HepG2 (cell line): ENCODE data around the gene ADSS1. TPM values are rescaled to one million over a fixed set of nuclear protein-coding genes. Genes with fewer than 3 reads are reported as not detected.

Source experiments
- ARNT2 ChIP-seq: sonication (generic); formaldehyde crosslinking; IDR thresholded peaks from 2 replicates; pipeline ENCODE4 v1.8.0; 2022; ENCODE audit warnings: mild to moderate bottlenecking, low read depth, missing genetic modification reagents, moderate library complexity
- CENPT ChIP-seq: sonication (generic); formaldehyde crosslinking; IDR thresholded peaks from 2 replicates; pipeline ENCODE4 v1.8.0; 2022; ENCODE audit warnings: low read depth, mild to moderate bottlenecking, moderate library complexity, missing genetic modification reagents
- FOXA1 ChIP-seq, 2 experiments: fragments of 450-650 bp in 1 of 2; sonication (generic) in 1 of 2; formaldehyde crosslinking in 1 of 2; IDR thresholded peaks; 2 replicates each; pipeline versions ENCODE4 v1.4.0 to v1.6.1; 2016 to 2020; ENCODE audit warnings: missing genetic modification reagents in 1 of 2
- KMT2B ChIP-seq: IDR thresholded peaks from 2 replicates; pipeline ENCODE4 v1.6.1; 2016; ENCODE audit warnings: missing genetic modification reagents, missing compliant biosample characterization
- NAIF1 ChIP-seq: sonication (generic); formaldehyde crosslinking; IDR thresholded peaks from 2 replicates; pipeline ENCODE4 v1.5.0; 2020; ENCODE audit warnings: mild to moderate bottlenecking, missing genetic modification reagents, borderline replicate concordance
- SNAI1 ChIP-seq: sonication (generic); formaldehyde crosslinking; IDR thresholded peaks from 2 replicates; pipeline ENCODE4 v1.5.0; 2020; ENCODE audit warnings: mild to moderate bottlenecking, missing genetic modification reagents, borderline replicate concordance
- TP53 ChIP-seq: sonication (generic); formaldehyde crosslinking; conservative IDR thresholded peaks from 2 replicates; pipeline ENCODE4 v1.4.0; 2020; ENCODE audit warnings: missing genetic modification reagents
- U2AF1 ChIP-seq: fragments of 200-400 bp; formaldehyde crosslinking; optimal IDR thresholded peaks from 2 replicates; pipeline ENCODE3; 2017; ENCODE audit warnings: mild to moderate bottlenecking, low read depth, low read length
- ZBTB42 ChIP-seq: sonication (generic); formaldehyde crosslinking; IDR thresholded peaks from 2 replicates; pipeline ENCODE4 v1.5.0; 2020; ENCODE audit warnings: mild to moderate bottlenecking, missing genetic modification reagents
- ZNF7 ChIP-seq: IDR thresholded peaks from 2 replicates; pipeline ENCODE4 v1.6.1; 2016; ENCODE audit warnings: missing biosample characterization, missing genetic modification reagents
- polyA plus RNA-seq, 8 experiments: library from polyadenylated mRNA; depleted of rRNA in 3 of 8; stranded (reverse) in 7 of 8; unstranded in 1 of 8; fragments of >200 nt; fragmentation: Illumina TruSeq in 4 of 8; extraction: Trizol in 4 of 8; gene quantifications; 2 replicates each; pipeline versions ENCODE4 v1.2.1 to v1.2.3, GENCODE V29; 2011 to 2016; ENCODE audit warnings: low read depth in 4 of 8, missing spikeins in 1 of 8, mixed read lengths in 1 of 8; ENCODE audit not compliant: insufficient read depth in 1 of 8
- total RNA-seq, 5 experiments: library from RNA; depleted of rRNA; stranded (reverse); fragments of >200 nt; fragmentation: Illumina TruSeq; extraction: Trizol; gene quantifications; 2 replicates each; pipeline ENCODE4 v1.2.3, GENCODE V29; 2016; ENCODE audit warnings: low read depth in 1 of 5
- TF ChIP-seq, protein P1 (sequence below): sonication (generic); formaldehyde crosslinking; IDR thresholded peaks from 2 replicates; pipeline ENCODE4 v1.4.0; 2020; ENCODE audit warnings: mild to moderate bottlenecking, missing genetic modification reagents
- TF ChIP-seq, protein P2 (sequence below): sonication (generic); formaldehyde crosslinking; IDR thresholded peaks from 2 replicates; pipeline ENCODE4 v1.9.0; 2021; ENCODE audit warnings: missing genetic modification reagents, borderline replicate concordance
- TF ChIP-seq, protein P3 (sequence below): sonication (generic); formaldehyde crosslinking; IDR thresholded peaks from 2 replicates; pipeline ENCODE4 v1.4.0; 2020; ENCODE audit warnings: mild to moderate bottlenecking, missing genetic modification reagents
- TF ChIP-seq, protein P4 (sequence below): sonication (generic); formaldehyde crosslinking; IDR thresholded peaks from 2 replicates; pipeline ENCODE4 v1.5.0; 2020; ENCODE audit warnings: mild to moderate bottlenecking, missing genetic modification reagents, borderline replicate concordance
- TF ChIP-seq, protein P5 (sequence below): sonication (generic); formaldehyde crosslinking; IDR thresholded peaks from 2 replicates; pipeline ENCODE4 v1.5.1; 2020; ENCODE audit warnings: missing genetic modification reagents, mild to moderate bottlenecking, borderline replicate concordance
- TF ChIP-seq, protein P6 (sequence below): sonication (generic); formaldehyde crosslinking; IDR thresholded peaks from 2 replicates; pipeline ENCODE4 v1.5.1; 2020; ENCODE audit warnings: missing genetic modification reagents, mild to moderate bottlenecking, borderline replicate concordance

The ADSS1 gene
- total and polyA plus RNA-seq, 2 of the 13 experiments (the other 11 are each of a cell fraction or from before 2014, with no cell fraction given) = 1.0 to 36.7 TPM

DNA sequence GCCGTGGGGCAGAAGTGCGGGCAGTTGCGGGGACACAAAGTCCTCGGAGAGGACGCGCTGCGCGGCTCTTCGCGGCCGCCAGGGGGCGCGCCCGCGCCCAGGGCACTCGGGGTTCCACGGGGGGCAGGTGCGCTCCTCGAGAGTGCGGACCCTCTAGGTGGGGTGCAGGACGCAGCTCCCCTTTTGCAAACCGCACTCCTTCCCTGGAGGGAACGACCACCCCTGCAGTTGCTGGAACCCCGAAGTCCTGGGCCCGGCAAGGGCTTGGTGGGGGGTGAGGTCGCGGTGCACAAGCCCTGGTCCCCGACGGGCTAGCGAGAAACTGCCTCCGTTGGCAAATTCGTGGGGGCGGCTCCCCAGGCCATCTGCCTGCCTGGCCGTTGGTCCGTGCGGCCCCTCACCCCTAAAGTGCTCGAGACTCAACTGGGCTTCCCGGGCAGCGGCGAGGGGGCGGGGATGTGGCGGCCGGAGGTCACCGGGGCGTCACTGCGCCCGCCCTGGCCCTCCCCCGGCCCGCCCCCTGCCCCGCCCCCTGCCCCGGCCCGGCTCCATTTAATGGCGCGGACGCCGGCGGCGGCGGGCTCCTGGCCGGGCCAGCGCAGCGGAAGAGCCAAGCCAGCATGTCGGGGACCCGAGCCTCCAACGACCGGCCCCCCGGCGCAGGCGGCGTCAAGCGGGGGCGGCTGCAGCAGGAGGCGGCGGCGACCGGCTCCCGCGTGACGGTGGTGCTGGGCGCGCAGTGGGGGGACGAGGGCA is at the start of gene ADSS1 (continued):
- TF ChIP-seq, protein P1, sequence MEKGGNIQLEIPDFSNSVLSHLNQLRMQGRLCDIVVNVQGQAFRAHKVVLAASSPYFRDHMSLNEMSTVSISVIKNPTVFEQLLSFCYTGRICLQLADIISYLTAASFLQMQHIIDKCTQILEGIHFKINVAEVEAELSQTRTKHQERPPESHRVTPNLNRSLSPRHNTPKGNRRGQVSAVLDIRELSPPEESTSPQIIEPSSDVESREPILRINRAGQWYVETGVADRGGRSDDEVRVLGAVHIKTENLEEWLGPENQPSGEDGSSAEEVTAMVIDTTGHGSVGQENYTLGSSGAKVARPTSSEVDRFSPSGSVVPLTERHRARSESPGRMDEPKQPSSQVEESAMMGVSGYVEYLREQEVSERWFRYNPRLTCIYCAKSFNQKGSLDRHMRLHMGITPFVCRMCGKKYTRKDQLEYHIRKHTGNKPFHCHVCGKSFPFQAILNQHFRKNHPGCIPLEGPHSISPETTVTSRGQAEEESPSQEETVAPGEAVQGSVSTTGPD = no peak
- no peak for TF ChIP-seq ZBTB42 (CRISPR knock-in tag)
- TF ChIP-seq CENPT (CRISPR knock-in tag) = no peak
- TF ChIP-seq, protein P2, sequence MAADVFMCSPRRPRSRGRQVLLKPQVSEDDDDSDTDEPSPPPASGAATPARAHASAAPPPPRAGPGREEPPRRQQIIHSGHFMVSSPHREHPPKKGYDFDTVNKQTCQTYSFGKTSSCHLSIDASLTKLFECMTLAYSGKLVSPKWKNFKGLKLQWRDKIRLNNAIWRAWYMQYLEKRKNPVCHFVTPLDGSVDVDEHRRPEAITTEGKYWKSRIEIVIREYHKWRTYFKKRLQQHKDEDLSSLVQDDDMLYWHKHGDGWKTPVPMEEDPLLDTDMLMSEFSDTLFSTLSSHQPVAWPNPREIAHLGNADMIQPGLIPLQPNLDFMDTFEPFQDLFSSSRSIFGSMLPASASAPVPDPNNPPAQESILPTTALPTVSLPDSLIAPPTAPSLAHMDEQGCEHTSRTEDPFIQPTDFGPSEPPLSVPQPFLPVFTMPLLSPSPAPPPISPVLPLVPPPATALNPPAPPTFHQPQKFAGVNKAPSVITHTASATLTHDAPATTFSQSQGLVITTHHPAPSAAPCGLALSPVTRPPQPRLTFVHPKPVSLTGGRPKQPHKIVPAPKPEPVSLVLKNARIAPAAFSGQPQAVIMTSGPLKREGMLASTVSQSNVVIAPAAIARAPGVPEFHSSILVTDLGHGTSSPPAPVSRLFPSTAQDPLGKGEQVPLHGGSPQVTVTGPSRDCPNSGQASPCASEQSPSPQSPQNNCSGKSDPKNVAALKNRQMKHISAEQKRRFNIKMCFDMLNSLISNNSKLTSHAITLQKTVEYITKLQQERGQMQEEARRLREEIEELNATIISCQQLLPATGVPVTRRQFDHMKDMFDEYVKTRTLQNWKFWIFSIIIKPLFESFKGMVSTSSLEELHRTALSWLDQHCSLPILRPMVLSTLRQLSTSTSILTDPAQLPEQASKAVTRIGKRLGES (CRISPR knock-in tag) = no peak
- TF ChIP-seq, protein P3, sequence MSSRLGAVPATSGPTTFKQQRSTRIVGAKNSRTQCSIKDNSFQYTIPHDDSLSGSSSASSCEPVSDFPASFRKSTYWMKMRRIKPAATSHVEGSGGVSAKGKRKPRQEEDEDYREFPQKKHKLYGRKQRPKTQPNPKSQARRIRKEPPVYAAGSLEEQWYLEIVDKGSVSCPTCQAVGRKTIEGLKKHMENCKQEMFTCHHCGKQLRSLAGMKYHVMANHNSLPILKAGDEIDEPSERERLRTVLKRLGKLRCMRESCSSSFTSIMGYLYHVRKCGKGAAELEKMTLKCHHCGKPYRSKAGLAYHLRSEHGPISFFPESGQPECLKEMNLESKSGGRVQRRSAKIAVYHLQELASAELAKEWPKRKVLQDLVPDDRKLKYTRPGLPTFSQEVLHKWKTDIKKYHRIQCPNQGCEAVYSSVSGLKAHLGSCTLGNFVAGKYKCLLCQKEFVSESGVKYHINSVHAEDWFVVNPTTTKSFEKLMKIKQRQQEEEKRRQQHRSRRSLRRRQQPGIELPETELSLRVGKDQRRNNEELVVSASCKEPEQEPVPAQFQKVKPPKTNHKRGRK (CRISPR knock-in tag) = no peak
- TF ChIP-seq, protein P4, sequence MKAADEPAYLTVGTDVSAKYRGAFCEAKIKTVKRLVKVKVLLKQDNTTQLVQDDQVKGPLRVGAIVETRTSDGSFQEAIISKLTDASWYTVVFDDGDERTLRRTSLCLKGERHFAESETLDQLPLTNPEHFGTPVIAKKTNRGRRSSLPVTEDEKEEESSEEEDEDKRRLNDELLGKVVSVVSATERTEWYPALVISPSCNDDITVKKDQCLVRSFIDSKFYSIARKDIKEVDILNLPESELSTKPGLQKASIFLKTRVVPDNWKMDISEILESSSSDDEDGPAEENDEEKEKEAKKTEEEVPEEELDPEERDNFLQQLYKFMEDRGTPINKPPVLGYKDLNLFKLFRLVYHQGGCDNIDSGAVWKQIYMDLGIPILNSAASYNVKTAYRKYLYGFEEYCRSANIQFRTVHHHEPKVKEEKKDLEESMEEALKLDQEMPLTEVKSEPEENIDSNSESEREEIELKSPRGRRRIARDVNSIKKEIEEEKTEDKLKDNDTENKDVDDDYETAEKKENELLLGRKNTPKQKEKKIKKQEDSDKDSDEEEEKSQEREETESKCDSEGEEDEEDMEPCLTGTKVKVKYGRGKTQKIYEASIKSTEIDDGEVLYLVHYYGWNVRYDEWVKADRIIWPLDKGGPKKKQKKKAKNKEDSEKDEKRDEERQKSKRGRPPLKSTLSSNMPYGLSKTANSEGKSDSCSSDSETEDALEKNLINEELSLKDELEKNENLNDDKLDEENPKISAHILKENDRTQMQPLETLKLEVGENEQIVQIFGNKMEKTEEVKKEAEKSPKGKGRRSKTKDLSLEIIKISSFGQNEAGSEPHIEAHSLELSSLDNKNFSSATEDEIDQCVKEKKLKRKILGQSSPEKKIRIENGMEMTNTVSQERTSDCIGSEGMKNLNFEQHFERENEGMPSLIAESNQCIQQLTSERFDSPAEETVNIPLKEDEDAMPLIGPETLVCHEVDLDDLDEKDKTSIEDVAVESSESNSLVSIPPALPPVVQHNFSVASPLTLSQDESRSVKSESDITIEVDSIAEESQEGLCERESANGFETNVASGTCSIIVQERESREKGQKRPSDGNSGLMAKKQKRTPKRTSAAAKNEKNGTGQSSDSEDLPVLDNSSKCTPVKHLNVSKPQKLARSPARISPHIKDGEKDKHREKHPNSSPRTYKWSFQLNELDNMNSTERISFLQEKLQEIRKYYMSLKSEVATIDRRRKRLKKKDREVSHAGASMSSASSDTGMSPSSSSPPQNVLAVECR = peak; percentile 45; the same call in 1 of the 2 replicates
- TF ChIP-seq KMT2B (CRISPR knock-in tag) = no peak
- TF ChIP-seq, protein P5, sequence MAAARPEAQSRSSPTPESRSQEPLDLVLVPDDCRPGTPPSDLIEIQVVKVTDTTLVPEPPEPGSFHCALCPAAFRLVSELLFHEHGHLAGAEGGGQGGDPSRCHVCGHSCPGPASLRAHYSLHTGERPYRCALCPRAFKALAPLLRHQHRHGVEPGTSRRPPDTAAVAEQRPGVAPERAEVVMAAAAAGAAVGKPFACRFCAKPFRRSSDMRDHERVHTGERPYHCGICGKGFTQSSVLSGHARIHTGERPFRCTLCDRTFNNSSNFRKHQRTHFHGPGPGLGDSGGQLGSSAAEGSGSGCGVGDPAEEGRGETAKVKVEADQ = no peak
- TF ChIP-seq, protein P6, sequence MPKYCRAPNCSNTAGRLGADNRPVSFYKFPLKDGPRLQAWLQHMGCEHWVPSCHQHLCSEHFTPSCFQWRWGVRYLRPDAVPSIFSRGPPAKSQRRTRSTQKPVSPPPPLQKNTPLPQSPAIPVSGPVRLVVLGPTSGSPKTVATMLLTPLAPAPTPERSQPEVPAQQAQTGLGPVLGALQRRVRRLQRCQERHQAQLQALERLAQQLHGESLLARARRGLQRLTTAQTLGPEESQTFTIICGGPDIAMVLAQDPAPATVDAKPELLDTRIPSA (CRISPR knock-in tag) = 0 out of 2 replicates have a peak, but pooled peaks have one; percentile 14
- TF ChIP-seq FOXA1 (IDR thresholded peaks at IDR 0.05) = no peak
- TF ChIP-seq FOXA1 (CRISPR knock-in tag; IDR thresholded peaks at IDR 0.05) = no peak
- TF ChIP-seq SNAI1 = no peak
- TF ChIP-seq NAIF1 = no peak
- no peak for TF ChIP-seq TP53 (CRISPR knock-in tag)
- TF ChIP-seq ZNF7 (CRISPR knock-in tag) = no peak
- TF ChIP-seq U2AF1 = no peak
- TF ChIP-seq ARNT2 = no peak
